A549 (cell line): Measurements from ENCODE around the gene LYPD6B. TPM values are rescaled to one million over a fixed set of nuclear protein-coding genes. Genes with fewer than 3 reads are reported as not detected.

Experiments
- ATAC-seq, 2 experiments: fragments of 200-7000 bp in 1 of 2; fragments of >200 bp in 1 of 2; cut with Nextera tagmentation in 1 of 2; cut with Tn5 transposase in 1 of 2; 3 replicates each; pipeline versions ENCODE4 v1.8.0 to v1.9.1; 2018 to 2020; ENCODE audit warnings: mild to moderate bottlenecking in 1 of 2, moderate library complexity in 1 of 2
- CTCF ChIA-PET: fragments of 300-600 bp; sonication (Branson Sonifier 250); formaldehyde crosslinking; extraction: SDS; loops from one replicate; lab custom pipeline; 2021; ENCODE audit warnings: antibody characterized with exemption, inconsistent platforms; lab: Yijun Ruan, JAX
- POLR2A ChIA-PET: fragments of 350-600 bp; formaldehyde crosslinking; extraction: SDS; loops from one replicate; lab custom pipeline; 2021; ENCODE audit warnings: antibody characterized with exemption, inconsistent platforms; lab: Yijun Ruan, JAX
- DNase-seq, 2 experiments: peaks; one replicate each; pipeline versions ENCODE4 v3.0.0 to v3.0.0-alpha.2; 2011 to 2016; ENCODE audit warnings: low read depth in 1 of 2, low spot score in 1 of 2
- FAIRE-seq: peaks from 2 replicates; lab custom pipeline; 2011; peaks lifted over from hg19 to GRCh38; lab: Jason Lieb, UNC
- H3K27ac ChIP-seq, 2 experiments: fragments of >200 bp; sonication (Bioruptor Twin); formaldehyde crosslinking; 3 replicates each; pipeline ENCODE4 v1.5.1; 2016 to 2017
- H3K4me1 ChIP-seq: fragments of >200 bp; sonication (Bioruptor Twin); formaldehyde crosslinking; 3 replicates; pipeline ENCODE4 v1.6.1; 2016
- H3K4me2 ChIP-seq: fragments of >200 bp; sonication (Bioruptor Twin); formaldehyde crosslinking; 3 replicates; pipeline ENCODE4 v1.6.1; 2016
- H3K4me3 ChIP-seq: fragments of >200 bp; sonication (Bioruptor Twin); formaldehyde crosslinking; 3 replicates; pipeline ENCODE4 v1.5.1; 2016
- H3K9me3 ChIP-seq: fragments of >200 bp; sonication (Bioruptor Twin); formaldehyde crosslinking; 3 replicates; pipeline ENCODE4 v1.6.1; 2016
- BCL3 ChIP-seq: fragments of >200 bp; sonication (Bioruptor Twin); formaldehyde crosslinking; IDR thresholded peaks from 3 replicates; pipeline ENCODE4 v1.6.1; 2016
- CBX2 ChIP-seq: fragments of 200-600 bp; sonication (generic); IDR thresholded peaks from 2 replicates; pipeline ENCODE4 v1.6.1; 2016; ENCODE audit warnings: low read depth, mild to moderate bottlenecking, borderline replicate concordance
- CBX8 ChIP-seq: fragments of 200-600 bp; sonication (generic); IDR thresholded peaks from 2 replicates; pipeline ENCODE4 v1.6.1; 2016
- CHD4 ChIP-seq: fragments of 200-600 bp; sonication (generic); IDR thresholded peaks from 2 replicates; pipeline ENCODE4 v1.6.1; 2016; ENCODE audit warnings: antibody characterized with exemption, mild to moderate bottlenecking, borderline replicate concordance
- CTCF ChIP-seq: fragments of >200 bp; sonication (Bioruptor Twin); formaldehyde crosslinking; IDR thresholded peaks from 3 replicates; pipeline ENCODE4 v1.5.1; 2016
- E2F6 ChIP-seq: IDR thresholded peaks from 2 replicates; pipeline ENCODE4 v1.6.1; 2012; ENCODE audit warnings: low read depth, borderline replicate concordance
- ELK1 ChIP-seq: fragments of 150-350 bp; IDR thresholded peaks from 2 replicates; pipeline ENCODE4 v1.6.1; 2014; ENCODE audit warnings: low read depth, mild to moderate bottlenecking, low read length
- ESRRA ChIP-seq: fragments of 150-350 bp; IDR thresholded peaks from 2 replicates; pipeline ENCODE4 v1.6.1; 2014; ENCODE audit warnings: mild to moderate bottlenecking, low read length, borderline replicate concordance
- FOSL2 ChIP-seq, 2 experiments: fragments of 450-650 bp in 1 of 2; fragments of >200 bp in 1 of 2; sonication (Bioruptor Twin) in 1 of 2; formaldehyde crosslinking; IDR thresholded peaks; 2 replicates each; pipeline versions ENCODE4 v1.5.0 to v1.6.1; 2016 to 2020; ENCODE audit warnings: mild to moderate bottlenecking in 1 of 2, moderate library complexity in 1 of 2
- FOXS1 ChIP-seq: fragments of 250-450 bp; sonication (Bioruptor Pico); IDR thresholded peaks from 2 replicates; pipeline ENCODE4 v1.5.0; 2020; ENCODE audit warnings: mild to moderate bottlenecking, moderate library complexity
- HES2 ChIP-seq: fragments of >200 bp; sonication (Bioruptor Twin); formaldehyde crosslinking; IDR thresholded peaks from 2 replicates; pipeline ENCODE4 v1.6.1; 2016
- JUNB ChIP-seq: fragments of >200 bp; sonication (Bioruptor Twin); formaldehyde crosslinking; IDR thresholded peaks from 2 replicates; pipeline ENCODE4 v1.6.1; 2016
- MAFK ChIP-seq: fragments of 450-650 bp; IDR thresholded peaks from 2 replicates; pipeline ENCODE4 v1.6.1; 2014; ENCODE audit not compliant: partially characterized antibody
- MAZ ChIP-seq: fragments of 150-350 bp; IDR thresholded peaks from 2 replicates; pipeline ENCODE4 v1.6.1; 2014; ENCODE audit warnings: antibody characterized with exemption, low read depth, low read length, borderline replicate concordance
- NFE2L2 ChIP-seq: fragments of 150-350 bp; conservative IDR thresholded peaks from 2 replicates; pipeline ENCODE4 v1.6.1; 2014; ENCODE audit warnings: low read length
- PBX3 ChIP-seq: IDR thresholded peaks from 2 replicates; pipeline ENCODE4 v1.6.1; 2012
- POLR2A ChIP-seq: IDR thresholded peaks from 2 replicates; pipeline ENCODE4 v1.6.1; 2012; ENCODE audit warnings: mild to moderate bottlenecking, low read length
- POLR2AphosphoS2 ChIP-seq: conservative IDR thresholded peaks from 2 replicates; pipeline ENCODE4 v1.6.1; 2012; ENCODE audit warnings: low read length, improper control_type of control experiment, inconsistent platforms
- RAD21 ChIP-seq, 2 experiments: fragments of >200 bp in 1 of 2; sonication (Bioruptor Twin) in 1 of 2; formaldehyde crosslinking in 1 of 2; IDR thresholded peaks in 1 of 2; conservative IDR thresholded peaks in 1 of 2; 2 replicates in 1 of 2; 3 replicates in 1 of 2; pipeline ENCODE4 v1.6.1; 2012 to 2018; ENCODE audit warnings: inconsistent platforms in 1 of 2
- RARB ChIP-seq: fragments of 250-450 bp; sonication (Bioruptor Pico); IDR thresholded peaks from 2 replicates; pipeline ENCODE4 v1.8.0; 2021; ENCODE audit warnings: mild to moderate bottlenecking, moderate library complexity
- RCOR1 ChIP-seq: fragments of 150-350 bp; IDR thresholded peaks from 2 replicates; pipeline ENCODE4 v1.6.1; 2014; ENCODE audit warnings: antibody characterized with exemption, low read length, low read depth
- RNF2 ChIP-seq: fragments of 200-600 bp; sonication (generic); IDR thresholded peaks from 2 replicates; pipeline ENCODE4 v1.6.1; 2016; ENCODE audit warnings: low read depth, mild to moderate bottlenecking, antibody characterized with exemption, moderate library complexity, borderline replicate concordance
- SREBF2 ChIP-seq: fragments of 450-650 bp; IDR thresholded peaks from 2 replicates; pipeline ENCODE4 v1.6.1; 2014; ENCODE audit warnings: mild to moderate bottlenecking, moderate library complexity
- ZC3H11A ChIP-seq: fragments of 450-650 bp; IDR thresholded peaks from 2 replicates; pipeline ENCODE4 v1.6.1; 2014; ENCODE audit warnings: antibody characterized with exemption, mild to moderate bottlenecking
- ZFP36 ChIP-seq: fragments of 450-650 bp; IDR thresholded peaks from 2 replicates; pipeline ENCODE4 v1.6.1; 2014; ENCODE audit warnings: borderline replicate concordance; ENCODE audit not compliant: partially characterized antibody
- ZNF302 ChIP-seq: fragments of 250-450 bp; sonication (Bioruptor Pico); IDR thresholded peaks from 2 replicates; pipeline ENCODE4 v1.9.0; 2021; ENCODE audit warnings: inconsistent platforms, mild to moderate bottlenecking, moderate library complexity
- WGBS: methylation state at CpG from one replicate; pipeline ENCODE4 v1.1.6; 2017; ENCODE audit errors: missing lambda C conversion rate; 5-methylcytosine and 5-hydroxymethylcytosine counted together
- polyA plus RNA-seq, 4 experiments: library from polyadenylated mRNA; depleted of rRNA in 3 of 4; stranded (reverse); fragments of >200 nt; fragmentation: RNase III in 1 of 4; extraction: RNeasy Plus Mini Kit Qiagen cat#74134 plus additional on column Dnase treatment in 1 of 4; gene quantifications; 2 replicates in 3 of 4; 3 replicates in 1 of 4; pipeline ENCODE4 v1.2.3, GENCODE V29; 2011 to 2017

Gene LYPD6B
- polyA plus RNA-seq, 2 of the 4 experiments (the other 2 are of a cell fraction), result not detected

GRCh38 chr2:149002378-149002890 lies 36.1 kb upstream of the LYPD6B start:
- no peak for TF ChIP-seq MAZ
- TF ChIP-seq ZC3H11A, result no peak
- no peak for TF ChIP-seq SREBF2
- no peak for TF ChIP-seq NFE2L2
- no peak for TF ChIP-seq ESRRA
- no peak for TF ChIP-seq RAD21 (conservative IDR thresholded peaks at IDR 0.05 in 1 of 2, IDR thresholded peaks at IDR 0.05 in 1 of 2)
- no peak for TF ChIP-seq CHD4
- no peak for TF ChIP-seq POLR2A
- no peak for TF ChIP-seq POLR2AphosphoS2
- TF ChIP-seq CBX2, result no peak
- no peak for TF ChIP-seq E2F6
- TF ChIP-seq RNF2, result no peak
- TF ChIP-seq MAFK, result no peak
- TF ChIP-seq ELK1, result no peak
- TF ChIP-seq BCL3, result no peak
- no peak for TF ChIP-seq ZNF302
- no peak for TF ChIP-seq RARB (CRISPR knock-in tag)
- no peak for TF ChIP-seq FOXS1
- TF ChIP-seq FOSL2 (IDR thresholded peaks at IDR 0.05), result no peak
- no peak for TF ChIP-seq FOSL2 (CRISPR knock-in tag; IDR thresholded peaks at IDR 0.05)
- no peak for TF ChIP-seq HES2
- ATAC-seq, result no peak
- 67% methylated on average over 14 of the region's 14 CpGs for WGBS
- Histone ChIP-seq H3K4me2 (no peak overlapping the region), H3K9me3 (no peaks in the 10 kb centered on the region), H3K27ac (no peak overlapping the region), H3K4me3 (no peak overlapping the region), H3K4me1 (no peaks in the 10 kb centered on the region)
- no peak for DNase-seq
- CTCF ChIA-PET, result interaction anchor here (1.0 to 1.8 kb wide), 2 partner anchors 12 to 14 kb away, joined by 4 read pairs; no protein-coding TSS in a partner anchor
- FAIRE-seq, result no peak
- POLR2A ChIA-PET, result no interaction called here

GRCh38 chr2:149002891-149003740 lies 35.4 kb upstream of the LYPD6B start:
- Histone ChIP-seq H3K4me2 (no peak overlapping the region), H3K4me3 (no peak overlapping the region), H3K4me1 (no peaks in the 10 kb centered on the region), H3K27ac (no peak overlapping the region), H3K9me3 (no peaks in the 10 kb centered on the region)
- no peak for DNase-seq
- 68% methylated on average over 27 of the region's 31 CpGs for WGBS
- FAIRE-seq, result no peak
- ChIA-PET CTCF (interaction anchor here (1.8 kb wide), 1 partner anchor 14 kb away, joined by 4 read pairs; no protein-coding TSS in a partner anchor), POLR2A (no interaction called here)
- TF ChIP-seq RARB (CRISPR knock-in tag) (no peak), ZC3H11A (no peak), CTCF (no peak), RCOR1 (no peak), CHD4 (no peak), CBX8 (no peak), PBX3 (no peak), ESRRA (no peak), ZFP36 (no peak), MAZ (no peak), NFE2L2 (no peak), BCL3 (no peak), POLR2AphosphoS2 (no peak), JUNB (no peak)
- TF ChIP-seq, all 56 proteins: peak for 0
- ATAC-seq, result no peak
